ENCODE data around the gene MSLN. TPM values are rescaled to one million over a fixed set of nuclear protein-coding genes. Genes with fewer than 3 reads are reported as not detected.

MSLN gene
- total RNA-seq, 2 donors from 2014 or later = 1.3 TPM; not detected in 1

DNA sequence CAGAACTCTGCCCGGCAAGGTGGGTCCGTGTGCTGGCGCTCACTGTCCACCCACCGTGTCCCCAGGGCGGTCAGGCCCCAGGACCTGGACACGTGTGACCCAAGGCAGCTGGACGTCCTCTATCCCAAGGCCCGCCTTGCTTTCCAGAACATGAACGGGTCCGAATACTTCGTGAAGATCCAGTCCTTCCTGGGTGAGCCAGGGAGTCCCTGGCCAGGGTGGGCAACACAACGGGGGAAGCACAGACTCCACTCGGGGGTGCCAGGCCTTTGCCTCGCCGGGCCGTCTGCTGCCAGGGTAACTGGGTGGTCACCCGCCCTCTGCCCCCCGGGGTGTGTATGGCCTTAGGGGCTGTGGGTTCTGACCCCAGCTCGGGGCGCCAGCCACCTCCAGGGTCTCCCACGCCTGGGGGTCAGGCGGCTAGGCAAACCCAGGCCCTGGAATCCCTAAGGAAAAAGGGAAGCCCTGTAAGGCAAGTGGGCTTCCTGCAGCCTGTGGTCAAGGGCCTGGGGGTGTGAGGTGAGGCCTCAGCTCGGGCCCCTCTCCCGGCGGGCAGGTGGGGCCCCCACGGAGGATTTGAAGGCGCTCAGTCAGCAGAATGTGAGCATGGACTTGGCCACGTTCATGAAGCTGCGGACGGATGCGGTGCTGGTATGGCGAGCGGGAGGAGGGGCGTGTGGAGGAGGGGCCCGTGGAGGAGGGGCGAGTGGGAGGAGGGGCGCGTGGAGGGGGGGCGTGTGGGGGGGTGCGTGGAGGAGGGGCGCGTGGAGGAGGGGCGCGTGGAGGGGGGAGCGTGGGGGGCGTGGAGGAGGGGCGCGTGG, 6.5 kb downstream of the MSLN start:
- DNase-seq (ENCODE audit: low spot score) = no peak
- ATAC-seq (ENCODE audit: insufficient number of reproducible peaks, low FRiP score, low read depth) = no peak
- Histone ChIP-seq H3K4me1 (ENCODE audit: control insufficient read depth in 1 of 2, low read depth in 2 of 2) (no peaks in the 10 kb centered on the region), H3K27ac (no peak overlapping the region), H3K9me3 (no peaks in the 10 kb centered on the region), H3K27me3 (replicated peaks; ENCODE audit: insufficient read depth) (no peaks in the 10 kb centered on the region), H3K36me3 (no peaks in the 10 kb centered on the region), H3K4me3 (no peak overlapping the region)
- TF ChIP-seq, protein P1, sequence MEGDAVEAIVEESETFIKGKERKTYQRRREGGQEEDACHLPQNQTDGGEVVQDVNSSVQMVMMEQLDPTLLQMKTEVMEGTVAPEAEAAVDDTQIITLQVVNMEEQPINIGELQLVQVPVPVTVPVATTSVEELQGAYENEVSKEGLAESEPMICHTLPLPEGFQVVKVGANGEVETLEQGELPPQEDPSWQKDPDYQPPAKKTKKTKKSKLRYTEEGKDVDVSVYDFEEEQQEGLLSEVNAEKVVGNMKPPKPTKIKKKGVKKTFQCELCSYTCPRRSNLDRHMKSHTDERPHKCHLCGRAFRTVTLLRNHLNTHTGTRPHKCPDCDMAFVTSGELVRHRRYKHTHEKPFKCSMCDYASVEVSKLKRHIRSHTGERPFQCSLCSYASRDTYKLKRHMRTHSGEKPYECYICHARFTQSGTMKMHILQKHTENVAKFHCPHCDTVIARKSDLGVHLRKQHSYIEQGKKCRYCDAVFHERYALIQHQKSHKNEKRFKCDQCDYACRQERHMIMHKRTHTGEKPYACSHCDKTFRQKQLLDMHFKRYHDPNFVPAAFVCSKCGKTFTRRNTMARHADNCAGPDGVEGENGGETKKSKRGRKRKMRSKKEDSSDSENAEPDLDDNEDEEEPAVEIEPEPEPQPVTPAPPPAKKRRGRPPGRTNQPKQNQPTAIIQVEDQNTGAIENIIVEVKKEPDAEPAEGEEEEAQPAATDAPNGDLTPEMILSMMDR (IDR thresholded peaks at IDR 0.05) = no peak

DNA sequence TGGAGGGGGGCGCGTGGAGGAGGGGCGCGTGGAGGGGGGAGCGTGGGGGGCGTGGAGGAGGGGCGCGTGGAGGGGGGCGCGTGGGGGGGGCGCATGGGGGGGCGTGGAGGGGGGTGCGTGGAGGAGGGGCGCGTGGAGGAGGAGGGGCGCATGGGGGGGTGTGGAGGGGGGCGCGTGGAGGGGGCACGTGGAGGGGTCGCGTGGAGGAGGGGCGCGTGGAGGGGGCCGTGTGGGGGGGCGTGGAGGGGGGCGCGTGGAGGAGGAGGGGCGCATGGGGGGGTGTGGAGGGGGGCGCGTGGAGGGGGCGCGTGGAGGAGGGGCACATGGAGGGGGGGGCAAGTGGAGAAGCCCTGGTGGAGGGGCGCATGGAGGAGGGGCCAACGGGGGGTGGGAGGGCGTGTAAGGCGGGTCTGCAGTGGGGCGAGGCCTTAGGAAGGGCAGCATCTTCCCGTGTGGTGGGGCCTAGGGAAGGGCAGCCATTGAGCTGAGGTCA, 7.3 kb downstream of the MSLN start:
- ATAC-seq (ENCODE audit: insufficient number of reproducible peaks, low FRiP score, low read depth) = no peak
- Histone ChIP-seq H3K36me3 (no peaks in the 10 kb centered on the region), H3K4me1 (ENCODE audit: control insufficient read depth in 1 of 2, low read depth in 2 of 2) (no peaks in the 10 kb centered on the region), H3K4me3 (no peak overlapping the region), H3K27ac (no peak overlapping the region), H3K9me3 (no peaks in the 10 kb centered on the region), H3K27me3 (replicated peaks; ENCODE audit: insufficient read depth) (no peaks in the 10 kb centered on the region)
- DNase-seq (ENCODE audit: low spot score) = no peak
- TF ChIP-seq, protein P1 (IDR thresholded peaks at IDR 0.05) = no peak

DNA sequence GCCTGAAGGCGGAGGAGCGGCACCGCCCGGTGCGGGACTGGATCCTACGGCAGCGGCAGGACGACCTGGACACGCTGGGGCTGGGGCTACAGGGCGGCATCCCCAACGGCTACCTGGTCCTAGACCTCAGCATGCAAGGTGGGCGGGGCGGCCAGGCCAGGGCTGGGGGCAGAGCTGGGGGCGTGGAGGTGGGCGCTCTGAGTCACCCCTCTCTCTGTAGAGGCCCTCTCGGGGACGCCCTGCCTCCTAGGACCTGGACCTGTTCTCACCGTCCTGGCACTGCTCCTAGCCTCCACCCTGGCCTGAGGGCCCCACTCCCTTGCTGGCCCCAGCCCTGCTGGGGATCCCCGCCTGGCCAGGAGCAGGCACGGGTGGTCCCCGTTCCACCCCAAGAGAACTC, 7.9 kb downstream of the MSLN start:
- Histone ChIP-seq H3K27ac (no peak overlapping the region), H3K36me3 (no peaks in the 10 kb centered on the region), H3K4me3 (no peak overlapping the region), H3K4me1 (ENCODE audit: control insufficient read depth in 1 of 2, low read depth in 2 of 2) (no peaks in the 10 kb centered on the region), H3K27me3 (replicated peaks; ENCODE audit: insufficient read depth) (no peaks in the 10 kb centered on the region), H3K9me3 (no peaks in the 10 kb centered on the region)
- TF ChIP-seq, protein P1 (IDR thresholded peaks at IDR 0.05) = no peak
- ATAC-seq (ENCODE audit: insufficient number of reproducible peaks, low FRiP score, low read depth) = no peak
- DNase-seq (ENCODE audit: low spot score) = no peak

DNA sequence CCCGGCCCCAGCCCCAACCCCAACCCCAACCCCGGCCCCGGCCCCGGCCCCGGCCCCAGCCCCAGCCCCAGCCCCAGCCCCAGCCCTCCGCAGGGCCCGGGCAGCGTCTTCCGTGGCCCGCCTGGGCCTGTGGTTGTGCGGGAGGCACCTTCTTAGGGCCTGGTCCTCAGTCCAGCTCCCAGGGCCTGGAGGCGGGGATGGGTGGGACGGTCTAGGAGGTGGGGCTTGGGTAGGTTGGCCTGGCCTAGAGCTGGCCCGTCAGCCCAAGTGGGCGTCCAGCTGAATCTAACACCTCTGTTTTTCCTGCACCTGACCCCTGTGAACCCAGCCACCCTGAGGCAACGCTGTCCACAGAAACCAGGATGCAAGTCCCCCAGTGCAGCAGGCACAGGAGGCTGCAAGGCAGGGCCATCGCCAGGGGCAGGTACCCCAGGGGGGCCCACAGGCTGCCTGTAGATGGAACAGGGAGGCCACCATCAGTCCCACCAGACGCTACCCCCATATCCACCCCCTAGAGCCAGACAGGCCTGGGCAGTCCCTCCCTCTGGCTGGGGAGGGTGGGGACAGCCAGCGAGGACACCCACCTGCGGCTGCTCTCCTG, 8.8 kb downstream of the MSLN start:
- Histone ChIP-seq H3K4me1 (ENCODE audit: control insufficient read depth in 1 of 2, low read depth in 2 of 2) (no peaks in the 10 kb centered on the region), H3K36me3 (no peaks in the 10 kb centered on the region), H3K4me3 (no peak overlapping the region), H3K27me3 (replicated peaks; ENCODE audit: insufficient read depth) (no peaks in the 10 kb centered on the region), H3K9me3 (no peaks in the 10 kb centered on the region), H3K27ac (no peak overlapping the region)
- TF ChIP-seq, protein P1 (IDR thresholded peaks at IDR 0.05) = no peak
- ATAC-seq (ENCODE audit: insufficient number of reproducible peaks, low FRiP score, low read depth) (no peak), DNase-seq (ENCODE audit: low spot score) (no peak)

DNA sequence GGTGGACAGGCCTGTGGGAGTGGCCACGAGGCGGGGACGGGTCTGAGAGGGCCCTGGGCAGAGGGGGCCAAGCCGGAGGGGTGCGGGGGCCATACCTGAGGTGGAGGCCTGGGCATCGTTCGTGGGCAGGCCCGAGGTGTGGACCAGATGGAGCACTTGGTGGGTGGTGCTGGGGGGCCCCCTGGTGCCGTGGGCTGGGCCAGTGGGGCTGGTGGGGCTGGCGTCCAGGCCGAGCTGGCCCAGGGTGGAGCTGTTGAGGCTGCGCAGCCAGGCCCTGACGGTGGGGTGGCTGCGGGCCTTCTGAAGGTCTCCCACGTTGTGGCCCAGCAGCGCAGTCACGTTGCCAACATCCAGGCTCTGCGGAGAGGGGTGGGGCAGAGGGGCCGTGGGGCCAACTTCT, 9.4 kb downstream of the MSLN start:
- H3K27me3 ChIP-seq (replicated peaks; ENCODE audit: insufficient read depth) = no peaks in the 10 kb centered on the region
- TF ChIP-seq, protein P1 (IDR thresholded peaks at IDR 0.05) = no peak
- H3K36me3 ChIP-seq = no peaks in the 10 kb centered on the region
- no peaks in the 10 kb centered on the region for H3K9me3 ChIP-seq
- ATAC-seq (ENCODE audit: insufficient number of reproducible peaks, low FRiP score, low read depth) = no peak
- no peaks in the 10 kb centered on the region for H3K4me1 ChIP-seq (ENCODE audit: control insufficient read depth in 1 of 2, low read depth in 2 of 2)
- H3K4me3 ChIP-seq = no peak overlapping the region
- DNase-seq (ENCODE audit: low spot score) = no peak
- H3K27ac ChIP-seq = no peak overlapping the region
